ENCODE measurements around the gene TAS2R50. TPM values are rescaled to one million over a fixed set of nuclear protein-coding genes. Genes with fewer than 3 reads are reported as not detected.

Gene TAS2R50
- total and polyA plus RNA-seq, 2 donors (not counting 3 experiments of a cell fraction or from before 2014, with no cell fraction given), result 0.12 to 1.5 TPM

- Histone ChIP-seq H3K36me3 (ENCODE audit: control insufficient read depth in 2 of 2, extremely low read depth in 1 of 2, insufficient read depth in 2 of 2, low read length in 2 of 2) (no peaks in the 10 kb centered on the region), H2AFZ (ENCODE audit: low read depth, low read length) (no peak overlapping the region), H4K20me1 (replicated peaks; ENCODE audit: control insufficient read depth, extremely low read depth, insufficient read depth, low read length) (no peaks in the 10 kb centered on the region), H3K79me2 (ENCODE audit: control insufficient read depth, insufficient read depth, low read length) (no peaks in the 10 kb centered on the region), H3K27me3 (ENCODE audit: control insufficient read depth in 2 of 2, insufficient read depth in 2 of 2, low read length in 2 of 2) (no peaks in the 10 kb centered on the region), H3K4me3 (replicated peaks in 1 of 3; ENCODE audit: insufficient read depth in 1 of 3, low read depth in 1 of 3, low read length in 3 of 3) (no peak overlapping the region), H3K9me3 (replicated peaks; ENCODE audit: control insufficient read depth, insufficient read depth, low read length) (no peaks in the 10 kb centered on the region), H3K4me1 (ENCODE audit: control insufficient read depth, extremely low read depth, insufficient read depth, low read length) (no peaks in the 10 kb centered on the region), H3K9ac (replicated peaks; ENCODE audit: extremely low read depth, insufficient read depth, low read length) (no peak overlapping the region), H3K9me1 (replicated peaks; ENCODE audit: control insufficient read depth, extremely low read depth, insufficient read depth, low read length) (no peaks in the 10 kb centered on the region), H3K4me2 (ENCODE audit: insufficient read depth, low read length) (no peak overlapping the region), H3K27ac (ENCODE audit: insufficient read depth, low read depth, low read length) (no peak overlapping the region)
- DNase-seq (ENCODE audit: low read depth, low spot score), result no peak
- dilution Hi-C loops (cut with MboI; ENCODE audit: extremely low pct_ligation_motif_present, low sequenced_read_pairs), result no loop called here
- intact Hi-C loops (cut with micrococcal nuclease), result loop anchor here (10.0 kb wide), 1 partner anchor 215 kb away; the partner anchor contains the start of gene SMIM10L1
- no TSS peak for BruUV-seq (replicated peaks)
- ChIA-PET CTCF (interaction anchor here (0.7 to 1.1 kb wide), 2 partner anchors 212 to 239 kb away, joined by 3 to 8 read pairs; no protein-coding TSS in a partner anchor), POLR2A (no interaction called here)
- no peak for TF ChIP-seq MYC (IDR thresholded peaks at IDR 0.05; ENCODE audit: low read depth, low read length)
- no peak for FAIRE-seq
Measured at GRCh38 chr12:10960211-10960610, 26.5 kb downstream of the TAS2R50 start.

GRCh38 chr12:10959804-10960203 lies 26.9 kb downstream of the TAS2R50 start:
- ChIA-PET POLR2A (no interaction called here), CTCF (interaction anchor here (0.7 to 1.1 kb wide), 2 partner anchors 212 to 240 kb away, joined by 3 to 8 read pairs; no protein-coding TSS in a partner anchor)
- no TSS peak for BruUV-seq (replicated peaks)
- Histone ChIP-seq H3K9me3 (replicated peaks; ENCODE audit: control insufficient read depth, insufficient read depth, low read length) (no peaks in the 10 kb centered on the region), H3K27ac (ENCODE audit: insufficient read depth, low read depth, low read length) (no peak overlapping the region), H4K20me1 (replicated peaks; ENCODE audit: control insufficient read depth, extremely low read depth, insufficient read depth, low read length) (no peaks in the 10 kb centered on the region), H3K4me3 (replicated peaks in 1 of 3; ENCODE audit: insufficient read depth in 1 of 3, low read depth in 1 of 3, low read length in 3 of 3) (no peak overlapping the region), H3K4me1 (ENCODE audit: control insufficient read depth, extremely low read depth, insufficient read depth, low read length) (no peaks in the 10 kb centered on the region), H3K27me3 (ENCODE audit: control insufficient read depth in 2 of 2, insufficient read depth in 2 of 2, low read length in 2 of 2) (no peaks in the 10 kb centered on the region), H3K79me2 (ENCODE audit: control insufficient read depth, insufficient read depth, low read length) (no peaks in the 10 kb centered on the region), H3K4me2 (ENCODE audit: insufficient read depth, low read length) (no peak overlapping the region), H3K36me3 (ENCODE audit: control insufficient read depth in 2 of 2, extremely low read depth in 1 of 2, insufficient read depth in 2 of 2, low read length in 2 of 2) (no peaks in the 10 kb centered on the region), H3K9ac (replicated peaks; ENCODE audit: extremely low read depth, insufficient read depth, low read length) (no peak overlapping the region), H2AFZ (ENCODE audit: low read depth, low read length) (no peak overlapping the region), H3K9me1 (replicated peaks; ENCODE audit: control insufficient read depth, extremely low read depth, insufficient read depth, low read length) (no peaks in the 10 kb centered on the region)
- DNase-seq (ENCODE audit: low read depth, low spot score) (peak; percentile 38), FAIRE-seq (no peak)
- intact Hi-C loops (cut with micrococcal nuclease) (loop anchor here (2.0 to 10.0 kb wide), 2 partner anchors 215 to 239 kb away; partner anchors contain the start of gene SMIM10L1), dilution Hi-C loops (cut with MboI; ENCODE audit: extremely low pct_ligation_motif_present, low sequenced_read_pairs) (no loop called here)
- TF ChIP-seq POLR2AphosphoS5 (IDR thresholded peaks at IDR 0.05; ENCODE audit: insufficient read depth, low read depth, low read length) (no peak), MAX (IDR thresholded peaks at IDR 0.05; ENCODE audit: insufficient read depth, insufficient read length) (no peak), JUN (IDR thresholded peaks at IDR 0.05; ENCODE audit: borderline replicate concordance, insufficient read depth, insufficient read length, low read depth) (no peak), GATA2 (IDR thresholded peaks at IDR 0.05; ENCODE audit: insufficient read depth, insufficient read length, low read depth, low read length) (no peak), POLR2A (IDR thresholded peaks at IDR 0.05; ENCODE audit: low read depth, low read length) (no peak), EZH2 (IDR thresholded peaks at IDR 0.05; ENCODE audit: borderline replicate concordance, low read depth, low read length, severe bottlenecking) (no peak), MYC (IDR thresholded peaks at IDR 0.05; ENCODE audit: low read depth, low read length) (no peak), FOS (IDR thresholded peaks at IDR 0.05; ENCODE audit: borderline replicate concordance, insufficient read depth, low read length) (no peak)
